Measurements from ENCODE around the gene BCAS3.

The BCAS3 gene

GRCh38 chr17:61134551-61135235, 457.0 kb downstream of the BCAS3 start:
- no peaks in the 10 kb centered on the region for H3K36me3 ChIP-seq (ENCODE audit: insufficient read depth, low read length)
- H3K9me2 ChIP-seq (ENCODE audit: low read depth, low read length), result no peaks in the 10 kb centered on the region
- H4K20me1 ChIP-seq (ENCODE audit: insufficient read depth, low read length), result no peaks in the 10 kb centered on the region
- H3K4me1 ChIP-seq (ENCODE audit: insufficient read depth, low read length, severe bottlenecking), result peaks cover 15% of the 10 kb centered on the region
- no peaks in the 10 kb centered on the region for H3F3A ChIP-seq (ENCODE audit: insufficient read depth, low read length)
- no peak overlapping the region for H3K4me2 ChIP-seq (ENCODE audit: low read length)
- no peak overlapping the region for H3K4me3 ChIP-seq (ENCODE audit: low read depth, low read length, poor library complexity, severe bottlenecking)
- H3K9me3 ChIP-seq (ENCODE audit: low read length), result no peaks in the 10 kb centered on the region
- no peak for TF ChIP-seq EZH2 (IDR thresholded peaks at IDR 0.05; ENCODE audit: borderline replicate concordance, low read length)
- TF ChIP-seq, protein P1, sequence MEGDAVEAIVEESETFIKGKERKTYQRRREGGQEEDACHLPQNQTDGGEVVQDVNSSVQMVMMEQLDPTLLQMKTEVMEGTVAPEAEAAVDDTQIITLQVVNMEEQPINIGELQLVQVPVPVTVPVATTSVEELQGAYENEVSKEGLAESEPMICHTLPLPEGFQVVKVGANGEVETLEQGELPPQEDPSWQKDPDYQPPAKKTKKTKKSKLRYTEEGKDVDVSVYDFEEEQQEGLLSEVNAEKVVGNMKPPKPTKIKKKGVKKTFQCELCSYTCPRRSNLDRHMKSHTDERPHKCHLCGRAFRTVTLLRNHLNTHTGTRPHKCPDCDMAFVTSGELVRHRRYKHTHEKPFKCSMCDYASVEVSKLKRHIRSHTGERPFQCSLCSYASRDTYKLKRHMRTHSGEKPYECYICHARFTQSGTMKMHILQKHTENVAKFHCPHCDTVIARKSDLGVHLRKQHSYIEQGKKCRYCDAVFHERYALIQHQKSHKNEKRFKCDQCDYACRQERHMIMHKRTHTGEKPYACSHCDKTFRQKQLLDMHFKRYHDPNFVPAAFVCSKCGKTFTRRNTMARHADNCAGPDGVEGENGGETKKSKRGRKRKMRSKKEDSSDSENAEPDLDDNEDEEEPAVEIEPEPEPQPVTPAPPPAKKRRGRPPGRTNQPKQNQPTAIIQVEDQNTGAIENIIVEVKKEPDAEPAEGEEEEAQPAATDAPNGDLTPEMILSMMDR (IDR thresholded peaks at IDR 0.05; ENCODE audit: low read length), result no peak
- H2AFZ ChIP-seq (ENCODE audit: low read length), result no peak overlapping the region
- no peaks in the 10 kb centered on the region for H3K79me2 ChIP-seq (ENCODE audit: insufficient read depth, low read length)
- no peak overlapping the region for H3K9ac ChIP-seq (ENCODE audit: low read length)
- H3K27ac ChIP-seq (ENCODE audit: low read depth, low read length, poor library complexity, severe bottlenecking), result no peak overlapping the region
- H3K27me3 ChIP-seq (ENCODE audit: insufficient read depth, low read length), result no peaks in the 10 kb centered on the region

DNA sequence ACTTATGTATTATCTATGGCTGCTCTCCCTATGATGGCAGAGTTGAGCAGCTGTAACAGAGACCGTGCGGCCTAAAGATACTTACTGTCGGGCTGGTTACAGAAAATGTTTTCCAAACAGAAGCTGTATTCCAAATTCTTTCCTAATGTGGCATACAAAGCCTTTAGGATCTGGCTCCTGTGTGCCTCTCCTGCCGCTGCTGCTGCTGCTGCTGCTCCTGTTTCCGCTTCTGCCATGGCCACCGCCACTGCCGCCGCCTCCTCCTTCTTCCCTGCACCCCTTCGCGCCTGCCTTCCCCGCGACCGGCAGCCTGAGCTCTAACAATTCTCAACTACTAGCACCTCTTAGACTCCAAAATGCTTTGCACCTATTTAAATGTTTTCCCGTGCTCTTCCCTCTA, 458.1 kb downstream of the BCAS3 start:
- Histone ChIP-seq H3K79me2 (ENCODE audit: insufficient read depth, low read length) (no peaks in the 10 kb centered on the region), H3K4me1 (ENCODE audit: insufficient read depth, low read length, severe bottlenecking) (peaks cover 16% of the 10 kb centered on the region), H3K4me2 (ENCODE audit: low read length) (no peak overlapping the region), H3K27me3 (ENCODE audit: insufficient read depth, low read length) (no peaks in the 10 kb centered on the region), H4K20me1 (ENCODE audit: insufficient read depth, low read length) (no peaks in the 10 kb centered on the region), H3K4me3 (ENCODE audit: low read depth, low read length, poor library complexity, severe bottlenecking) (no peak overlapping the region), H3K36me3 (ENCODE audit: insufficient read depth, low read length) (no peaks in the 10 kb centered on the region), H3K9ac (ENCODE audit: low read length) (no peak overlapping the region), H3F3A (ENCODE audit: insufficient read depth, low read length) (no peaks in the 10 kb centered on the region), H3K9me3 (ENCODE audit: low read length) (no peaks in the 10 kb centered on the region), H3K27ac (ENCODE audit: low read depth, low read length, poor library complexity, severe bottlenecking) (no peak overlapping the region), H2AFZ (ENCODE audit: low read length) (no peak overlapping the region), H3K9me2 (ENCODE audit: low read depth, low read length) (no peaks in the 10 kb centered on the region)
- TF ChIP-seq EZH2 (IDR thresholded peaks at IDR 0.05; ENCODE audit: borderline replicate concordance, low read length), result no peak
- TF ChIP-seq, protein P1 (IDR thresholded peaks at IDR 0.05; ENCODE audit: low read length), result no peak

DNA sequence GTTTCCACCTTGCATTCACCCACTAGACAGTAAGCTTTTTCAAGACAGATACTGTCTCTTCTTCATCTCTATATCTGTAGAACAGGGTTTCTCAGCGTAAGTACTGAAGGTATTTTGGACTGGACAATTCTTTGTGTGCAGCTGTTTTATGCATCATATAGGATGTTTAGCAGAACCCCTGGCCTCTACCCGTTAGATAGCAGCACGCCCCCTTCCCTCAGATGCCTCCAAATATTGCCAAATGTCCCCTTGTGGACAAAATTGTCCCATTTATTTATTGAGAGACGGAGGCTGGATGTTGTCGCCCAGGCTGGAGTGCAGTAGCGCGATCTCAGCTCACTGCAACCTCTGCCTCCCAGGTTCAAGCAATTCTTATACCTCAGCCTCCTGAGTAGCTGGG, 458.6 kb downstream of the BCAS3 start:
- no peaks in the 10 kb centered on the region for H3K36me3 ChIP-seq (ENCODE audit: insufficient read depth, low read length)

More for the DNA sequence above, 458.6 kb downstream of the BCAS3 start:
- Histone ChIP-seq H2AFZ (ENCODE audit: low read length) (no peak overlapping the region), H3K4me2 (ENCODE audit: low read length) (no peak overlapping the region), H3K4me1 (ENCODE audit: insufficient read depth, low read length, severe bottlenecking) (peaks cover 16% of the 10 kb centered on the region), H3K27ac (ENCODE audit: low read depth, low read length, poor library complexity, severe bottlenecking) (no peak overlapping the region), H3K4me3 (ENCODE audit: low read depth, low read length, poor library complexity, severe bottlenecking) (no peak overlapping the region), H3K9me2 (ENCODE audit: low read depth, low read length) (no peaks in the 10 kb centered on the region), H4K20me1 (ENCODE audit: insufficient read depth, low read length) (no peaks in the 10 kb centered on the region), H3K9ac (ENCODE audit: low read length) (no peak overlapping the region), H3K79me2 (ENCODE audit: insufficient read depth, low read length) (no peaks in the 10 kb centered on the region), H3F3A (ENCODE audit: insufficient read depth, low read length) (no peaks in the 10 kb centered on the region), H3K27me3 (ENCODE audit: insufficient read depth, low read length) (no peaks in the 10 kb centered on the region), H3K9me3 (ENCODE audit: low read length) (no peaks in the 10 kb centered on the region)
- TF ChIP-seq EZH2 (IDR thresholded peaks at IDR 0.05; ENCODE audit: borderline replicate concordance, low read length), result no peak
- TF ChIP-seq, protein P1 (IDR thresholded peaks at IDR 0.05; ENCODE audit: low read length), result no peak

All from OCI-LY1 (cell line).